PFSK-1 (cell line): ENCODE measurements around the gene INPP4A.

ENCODE experiments used
- FOXP2 ChIP-seq: optimal IDR thresholded peaks from 2 replicates; pipeline ENCODE3; 2011; ENCODE audit warnings: borderline replicate concordance, control low read depth, inconsistent platforms; ENCODE audit not compliant: insufficient read depth; ENCODE audit errors: extremely low read length, extremely low read depth
- POLR2AphosphoS5 ChIP-seq: IDR thresholded peaks from 2 replicates; pipeline ENCODE4 v1.6.1; 2012; ENCODE audit warnings: low read depth, mild to moderate bottlenecking, control low read depth, low read length, moderate library complexity
- SIN3A ChIP-seq: IDR thresholded peaks from 2 replicates; pipeline ENCODE4 v1.6.1; 2012; ENCODE audit warnings: mild to moderate bottlenecking, low read length, moderate library complexity, borderline replicate concordance; ENCODE audit not compliant: insufficient read depth
- TAF1 ChIP-seq: IDR thresholded peaks from 2 replicates; pipeline ENCODE4 v1.6.1; 2012; ENCODE audit warnings: low read length, control low read depth, borderline replicate concordance; ENCODE audit not compliant: insufficient read depth
- TF ChIP-seq, protein P1 (sequence below), 2 experiments: IDR thresholded peaks; 2 replicates each; pipeline versions ENCODE4 v1.6.1 to v1.8.0; 2011 to 2012; ENCODE audit warnings: low read depth in 2 of 2, low read length in 2 of 2, control low read depth in 1 of 2, inconsistent platforms in 1 of 2, mild to moderate bottlenecking in 1 of 2, moderate library complexity in 1 of 2; ENCODE audit not compliant: insufficient read depth in 1 of 2

INPP4A gene

DNA sequence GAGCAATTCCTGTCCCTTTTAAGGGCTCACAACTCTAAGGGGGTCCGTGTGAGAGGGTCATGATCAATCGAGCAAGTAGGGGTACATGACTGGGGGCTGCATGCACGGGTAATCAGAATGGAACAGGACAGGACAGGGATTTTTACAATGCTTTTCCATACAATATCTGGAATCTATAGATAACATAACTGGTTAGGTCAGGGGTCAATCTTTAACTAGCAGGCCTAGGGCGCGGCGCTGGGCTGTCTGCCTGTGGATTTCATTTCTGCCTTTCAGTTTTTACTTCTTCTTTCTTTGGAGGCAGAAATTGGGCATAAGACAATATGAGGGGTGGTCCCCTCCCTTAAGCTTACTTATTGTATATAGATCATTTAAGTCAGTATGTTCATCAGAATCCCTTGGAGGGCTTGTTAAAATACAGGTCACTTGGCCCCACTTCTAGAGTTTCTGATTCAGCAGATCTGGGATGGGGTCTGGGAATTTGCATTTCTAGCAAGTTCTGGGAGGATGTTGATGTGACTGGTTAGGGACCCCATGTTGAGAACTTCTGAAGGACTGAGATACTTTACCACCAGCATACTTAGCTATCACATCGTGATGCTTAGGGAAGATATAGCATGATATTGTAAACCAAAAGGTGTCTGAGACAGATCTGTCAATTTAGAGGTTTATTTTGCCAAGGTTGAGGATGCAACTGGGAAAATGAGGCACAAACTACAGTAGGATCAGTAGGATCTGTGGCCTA is 2.8 kb upstream of the INPP4A start:
- no peak for TF ChIP-seq TAF1
- no peak for TF ChIP-seq POLR2AphosphoS5

DNA sequence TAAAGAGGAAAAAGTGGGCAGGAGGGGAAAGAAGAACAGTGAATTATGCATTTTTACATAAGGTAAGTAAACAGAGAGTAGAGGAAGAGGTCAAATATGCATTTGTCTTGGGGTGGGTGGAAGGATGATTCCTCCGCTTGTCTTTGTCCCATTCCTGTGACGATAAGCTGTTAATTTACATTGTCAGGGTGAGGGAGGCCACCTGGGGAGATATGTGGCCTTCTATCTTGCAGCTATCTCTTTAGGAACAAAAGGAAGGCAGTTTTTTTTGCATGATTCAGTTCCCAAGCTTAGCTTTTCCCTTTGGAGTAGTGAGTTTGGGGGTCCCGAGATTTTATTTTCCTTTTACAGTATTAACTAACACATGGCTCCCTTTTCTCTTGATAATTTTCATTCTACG is 2.2 kb upstream of the INPP4A start:
- TF ChIP-seq POLR2AphosphoS5 (no peak), TAF1 (no peak), SIN3A (no peak), FOXP2 (no peak)
- TF ChIP-seq, protein P1, sequence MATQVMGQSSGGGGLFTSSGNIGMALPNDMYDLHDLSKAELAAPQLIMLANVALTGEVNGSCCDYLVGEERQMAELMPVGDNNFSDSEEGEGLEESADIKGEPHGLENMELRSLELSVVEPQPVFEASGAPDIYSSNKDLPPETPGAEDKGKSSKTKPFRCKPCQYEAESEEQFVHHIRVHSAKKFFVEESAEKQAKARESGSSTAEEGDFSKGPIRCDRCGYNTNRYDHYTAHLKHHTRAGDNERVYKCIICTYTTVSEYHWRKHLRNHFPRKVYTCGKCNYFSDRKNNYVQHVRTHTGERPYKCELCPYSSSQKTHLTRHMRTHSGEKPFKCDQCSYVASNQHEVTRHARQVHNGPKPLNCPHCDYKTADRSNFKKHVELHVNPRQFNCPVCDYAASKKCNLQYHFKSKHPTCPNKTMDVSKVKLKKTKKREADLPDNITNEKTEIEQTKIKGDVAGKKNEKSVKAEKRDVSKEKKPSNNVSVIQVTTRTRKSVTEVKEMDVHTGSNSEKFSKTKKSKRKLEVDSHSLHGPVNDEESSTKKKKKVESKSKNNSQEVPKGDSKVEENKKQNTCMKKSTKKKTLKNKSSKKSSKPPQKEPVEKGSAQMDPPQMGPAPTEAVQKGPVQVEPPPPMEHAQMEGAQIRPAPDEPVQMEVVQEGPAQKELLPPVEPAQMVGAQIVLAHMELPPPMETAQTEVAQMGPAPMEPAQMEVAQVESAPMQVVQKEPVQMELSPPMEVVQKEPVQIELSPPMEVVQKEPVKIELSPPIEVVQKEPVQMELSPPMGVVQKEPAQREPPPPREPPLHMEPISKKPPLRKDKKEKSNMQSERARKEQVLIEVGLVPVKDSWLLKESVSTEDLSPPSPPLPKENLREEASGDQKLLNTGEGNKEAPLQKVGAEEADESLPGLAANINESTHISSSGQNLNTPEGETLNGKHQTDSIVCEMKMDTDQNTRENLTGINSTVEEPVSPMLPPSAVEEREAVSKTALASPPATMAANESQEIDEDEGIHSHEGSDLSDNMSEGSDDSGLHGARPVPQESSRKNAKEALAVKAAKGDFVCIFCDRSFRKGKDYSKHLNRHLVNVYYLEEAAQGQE (IDR thresholded peaks at IDR 0.05; ENCODE audit: insufficient read depth in 1 of 2, low read depth in 2 of 2, low read length in 2 of 2) = no peak

DNA sequence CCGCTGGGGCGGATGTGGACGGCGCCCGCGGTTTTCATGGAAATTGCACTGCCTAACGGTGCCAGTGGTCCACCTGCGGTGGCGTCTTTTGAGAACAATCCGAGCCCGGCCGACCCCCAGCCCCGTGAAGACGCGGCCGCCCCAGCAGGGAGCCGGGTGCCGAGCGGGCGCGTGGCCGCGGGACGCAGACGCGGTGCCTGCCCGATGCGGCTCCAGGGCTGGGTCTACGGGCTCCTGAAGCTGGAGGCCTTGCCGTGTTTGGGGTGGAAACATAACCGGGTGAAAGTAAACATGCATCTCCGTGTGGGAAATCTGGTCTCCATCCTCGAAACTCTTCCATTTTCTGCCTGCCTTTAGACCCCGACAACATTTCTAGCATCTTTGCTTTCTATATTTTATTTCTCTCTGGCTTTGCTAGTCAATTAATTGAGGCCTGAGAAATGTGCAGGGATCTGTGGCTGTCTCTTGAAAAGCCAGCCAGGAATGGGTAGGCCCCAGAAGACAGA is 572 bp downstream of the INPP4A start:
- TF ChIP-seq, protein P1 (IDR thresholded peaks at IDR 0.05; ENCODE audit: insufficient read depth in 1 of 2, low read depth in 2 of 2, low read length in 2 of 2) = no peak
- TF ChIP-seq SIN3A (no peak), TAF1 (no peak)

DNA sequence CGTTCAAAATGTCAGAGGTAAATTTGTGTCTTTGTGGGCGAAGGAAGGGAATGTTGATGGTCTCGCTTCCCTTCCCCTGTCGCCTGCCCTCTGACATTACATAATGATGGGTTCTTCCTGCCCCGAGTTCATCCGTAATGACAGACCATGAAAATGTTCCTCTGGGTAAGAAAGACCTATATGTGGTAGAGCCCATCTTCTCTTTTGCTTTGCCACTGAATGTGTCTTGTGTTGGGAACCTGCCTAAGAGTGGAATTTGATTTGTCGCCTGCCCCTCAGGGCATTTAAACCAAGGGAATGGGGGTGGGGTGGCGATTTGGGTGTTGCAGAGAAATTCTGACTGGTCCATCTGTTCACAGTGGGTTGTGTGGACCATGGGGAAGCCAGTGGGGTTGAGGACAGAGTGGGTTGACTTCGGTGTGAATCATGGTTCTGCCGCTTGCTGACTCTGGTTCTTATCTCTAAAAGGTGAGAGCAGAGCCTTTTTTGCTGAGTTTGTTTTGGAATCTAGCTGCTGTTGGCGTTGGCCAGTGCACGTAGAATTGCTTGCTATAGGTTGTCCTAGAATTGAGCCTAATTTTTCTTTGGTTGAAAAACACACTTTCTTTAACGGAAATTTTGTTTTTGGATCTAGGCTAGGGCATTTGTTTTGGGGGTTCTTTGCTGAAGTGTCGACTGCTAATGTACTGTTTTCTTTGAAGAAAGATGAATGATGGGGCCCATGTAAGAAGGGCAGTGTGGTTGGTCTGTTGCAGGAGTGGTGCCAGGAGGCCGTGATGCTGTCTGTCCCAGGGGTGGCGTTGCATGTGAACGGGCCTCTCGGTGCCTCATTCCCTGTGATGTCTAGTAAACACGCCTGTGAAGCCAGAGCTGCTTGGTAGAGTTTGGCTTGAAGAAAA is 1.3 kb downstream of the INPP4A start:
- TF ChIP-seq, protein P1 (IDR thresholded peaks at IDR 0.05; ENCODE audit: insufficient read depth in 1 of 2, low read depth in 2 of 2, low read length in 2 of 2) = no peak

DNA sequence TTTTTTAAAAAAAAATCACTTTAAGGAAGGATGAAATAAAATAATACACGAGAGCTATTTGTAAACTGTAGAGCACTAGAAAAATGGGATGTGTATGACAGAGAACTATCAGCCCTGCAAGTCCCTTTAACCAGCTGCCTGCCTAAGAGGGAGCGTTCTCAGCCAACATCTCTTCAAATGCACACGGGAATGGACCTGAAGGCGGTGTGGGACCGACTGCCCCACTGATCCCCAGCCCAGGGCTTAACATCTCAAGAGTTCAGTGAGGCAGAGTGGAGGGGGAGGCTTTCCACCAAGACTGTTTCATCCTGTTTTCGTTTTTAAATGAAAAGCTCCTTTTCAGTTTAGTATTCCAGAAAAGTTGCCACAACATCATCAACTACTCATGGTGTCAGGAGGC is 2.2 kb downstream of the INPP4A start:
- TF ChIP-seq TAF1 (no peak), SIN3A (no peak), FOXP2 (no peak), POLR2AphosphoS5 (no peak)
- TF ChIP-seq, protein P1 (IDR thresholded peaks at IDR 0.05; ENCODE audit: insufficient read depth in 1 of 2, low read depth in 2 of 2, low read length in 2 of 2) = no peak
